H1 (cell line): Measurements from ENCODE around the gene SBF2. TPM values are rescaled to one million over a fixed set of nuclear protein-coding genes. Genes with fewer than 3 reads are reported as not detected.

Experiments used
- CTCF ChIA-PET: fragments of 300-600 bp; sonication (Branson Sonifier 250); formaldehyde crosslinking; loops from one replicate; lab custom pipeline; 2021; ENCODE audit not compliant: partially characterized antibody; lab: Charles Lee
- POLR2A ChIA-PET: fragments of 300-600 bp; sonication (Branson Sonifier 250); formaldehyde crosslinking; loops from one replicate; lab custom pipeline; 2021; ENCODE audit warnings: inconsistent platforms; ENCODE audit not compliant: partially characterized antibody; lab: Charles Lee
- DNase-seq, 2 experiments: peaks; one replicate each; pipeline versions ENCODE4 v3.0.0 to v3.0.0-alpha.2; 2010 to 2022; ENCODE audit warnings: low spot score in 2 of 2, low read depth in 1 of 2, mixed read lengths in 1 of 2
- FAIRE-seq: peaks from 2 replicates; lab custom pipeline; 2011; peaks lifted over from hg19 to GRCh38; lab: Jason Lieb, UNC
- H2AFZ ChIP-seq: 2 replicates; pipeline ENCODE4 v1.8.1; 2012; ENCODE audit warnings: low read length, inconsistent platforms
- H2AK5ac ChIP-seq: 2 replicates; pipeline ENCODE4 v1.6.1; 2013; ENCODE audit warnings: low read depth, low read length
- H2BK120ac ChIP-seq: replicated peaks from 2 replicates; pipeline ENCODE3; 2013; ENCODE audit warnings: low read depth, low read length, inconsistent platforms
- H2BK12ac ChIP-seq: 2 replicates; pipeline ENCODE4 v1.6.1; 2013; ENCODE audit warnings: low read depth, low read length
- H2BK15ac ChIP-seq: 2 replicates; pipeline ENCODE4 v1.6.1; 2013; ENCODE audit warnings: low read length
- H2BK20ac ChIP-seq: 2 replicates; pipeline ENCODE4 v1.6.1; 2013; ENCODE audit warnings: low read length
- H2BK5ac ChIP-seq: 2 replicates; pipeline ENCODE4 v1.6.1; 2013; ENCODE audit warnings: low read depth, low read length
- H3K14ac ChIP-seq: 2 replicates; pipeline ENCODE4 v1.6.1; 2013; ENCODE audit warnings: inconsistent platforms; ENCODE audit not compliant: insufficient read length
- H3K18ac ChIP-seq: 2 replicates; pipeline ENCODE4 v1.6.1; 2013; ENCODE audit warnings: low read length; ENCODE audit errors: extremely low read depth
- H3K23ac ChIP-seq: 2 replicates; pipeline ENCODE4 v1.6.1; 2013; ENCODE audit warnings: inconsistent platforms; ENCODE audit not compliant: insufficient read length
- H3K23me2 ChIP-seq: 2 replicates; pipeline ENCODE4 v1.6.1; 2013; ENCODE audit warnings: low read depth, low read length
- H3K27ac ChIP-seq: 2 replicates; pipeline ENCODE4 v1.6.1; 2011; ENCODE audit warnings: low read depth, low read length, inconsistent platforms
- H3K27me3 ChIP-seq, 4 experiments: replicated peaks in 1 of 4; 1 replicate in 1 of 4; 2 replicates in 3 of 4; pipeline versions ENCODE4 v1.6.1 to v1.8.1; 2011 to 2013; ENCODE audit warnings: low read length in 3 of 4, mild to moderate bottlenecking in 3 of 4, inconsistent platforms in 2 of 4, mixed read lengths in 2 of 4, moderate library complexity in 1 of 4; ENCODE audit not compliant: control insufficient read depth in 3 of 4, insufficient read depth in 3 of 4; ENCODE audit errors: extremely low read depth in 1 of 4
- H3K36me3 ChIP-seq, 4 experiments: 2 replicates each; pipeline versions ENCODE4 v1.6.1 to v1.8.1; 2011 to 2013; ENCODE audit warnings: mild to moderate bottlenecking in 4 of 4, low read length in 3 of 4, moderate library complexity in 2 of 4, control low read depth in 1 of 4, inconsistent platforms in 1 of 4; ENCODE audit not compliant: insufficient read depth in 4 of 4, control insufficient read depth in 2 of 4
- H3K4ac ChIP-seq: replicated peaks from 2 replicates; pipeline ENCODE3; 2013; ENCODE audit warnings: low read length, low read depth, mixed read lengths, inconsistent platforms; ENCODE audit not compliant: insufficient read length
- H3K4me1 ChIP-seq, 4 experiments: replicated peaks in 1 of 4; 1 replicate in 1 of 4; 2 replicates in 3 of 4; pipeline versions ENCODE4 v1.6.1 to v1.8.1; 2011 to 2013; ENCODE audit warnings: low read length in 3 of 4, inconsistent platforms in 2 of 4, mixed read lengths in 1 of 4; ENCODE audit not compliant: insufficient read depth in 4 of 4, control insufficient read depth in 3 of 4
- H3K4me2 ChIP-seq, 2 experiments: 2 replicates each; pipeline versions ENCODE4 v1.6.1 to v1.8.1; 2011 to 2013; ENCODE audit warnings: low read depth in 2 of 2, low read length in 2 of 2, control low read depth in 1 of 2, inconsistent platforms in 1 of 2, mild to moderate bottlenecking in 1 of 2; ENCODE audit not compliant: insufficient read depth in 1 of 2
- H3K4me3 ChIP-seq, 4 experiments: fragments of 200-600, 300-600 bp in 1 of 4; sonication (generic), shearing (Covaris generic), sonication (Bioruptor Twin) in 1 of 4; 2 replicates each; pipeline versions ENCODE4 v1.5.1 to v1.8.1; 2011 to 2016; ENCODE audit warnings: low read length in 4 of 4, low read depth in 3 of 4, control low read depth in 2 of 4, inconsistent platforms in 2 of 4, mild to moderate bottlenecking in 2 of 4, mixed read lengths in 1 of 4, moderate library complexity in 1 of 4; ENCODE audit not compliant: insufficient read depth in 2 of 4; ENCODE audit errors: extremely low read depth in 1 of 4
- H3K56ac ChIP-seq: replicated peaks from 2 replicates; pipeline ENCODE3; 2013; ENCODE audit warnings: low read depth, mild to moderate bottlenecking, mixed read lengths, low read length, inconsistent platforms; ENCODE audit not compliant: insufficient read length
- H3K79me1 ChIP-seq: 2 replicates; pipeline ENCODE4 v1.6.1; 2013; ENCODE audit warnings: low read depth, low read length, control low read depth
- H3K79me2 ChIP-seq, 2 experiments: 2 replicates each; pipeline versions ENCODE4 v1.6.1 to v1.8.1; 2012 to 2013; ENCODE audit warnings: low read length in 2 of 2, mild to moderate bottlenecking in 2 of 2, inconsistent platforms in 1 of 2; ENCODE audit not compliant: insufficient read depth in 2 of 2, control insufficient read depth in 1 of 2
- H3K9ac ChIP-seq, 4 experiments: replicated peaks in 1 of 4; 1 replicate in 1 of 4; 2 replicates in 3 of 4; pipeline versions ENCODE4 v1.6.1 to v1.8.1; 2011 to 2013; ENCODE audit warnings: low read depth in 3 of 4, low read length in 3 of 4, control low read depth in 2 of 4, mild to moderate bottlenecking in 2 of 4, moderate library complexity in 2 of 4, inconsistent platforms in 1 of 4; ENCODE audit errors: extremely low read depth in 1 of 4
- H3K9me3 ChIP-seq, 2 experiments: 2 replicates each; pipeline versions ENCODE4 v1.6.1 to v1.8.1; 2012 to 2013; ENCODE audit warnings: mild to moderate bottlenecking in 2 of 2, moderate library complexity in 2 of 2, control low read depth in 1 of 2, inconsistent platforms in 1 of 2, low read depth in 1 of 2, low read length in 1 of 2, mixed read lengths in 1 of 2; ENCODE audit not compliant: insufficient read depth in 2 of 2
- H4K20me1 ChIP-seq, 2 experiments: replicated peaks in 1 of 2; 2 replicates each; pipeline versions ENCODE3 to v1.8.1; 2011 to 2013; ENCODE audit warnings: inconsistent platforms in 2 of 2, low read length in 2 of 2, mild to moderate bottlenecking in 1 of 2; ENCODE audit not compliant: insufficient read depth in 2 of 2, control insufficient read depth in 1 of 2
- H4K5ac ChIP-seq: 2 replicates; pipeline ENCODE4 v1.6.1; 2013; ENCODE audit warnings: low read length, low read depth, mixed read lengths, inconsistent platforms; ENCODE audit not compliant: insufficient read length
- H4K8ac ChIP-seq: 2 replicates; pipeline ENCODE4 v1.8.0; 2013; ENCODE audit warnings: mild to moderate bottlenecking, moderate library complexity, low read length, inconsistent platforms; ENCODE audit not compliant: insufficient read depth; ENCODE audit errors: extremely low read depth
- H4K91ac ChIP-seq: replicated peaks from 2 replicates; pipeline ENCODE3; 2013; ENCODE audit warnings: low read length, mixed read lengths, inconsistent platforms; ENCODE audit not compliant: insufficient read length
- BACH1 ChIP-seq: IDR thresholded peaks from 2 replicates; pipeline ENCODE4 v1.6.1; 2012; ENCODE audit warnings: low read length, improper control_type of control experiment
- CBX5 ChIP-seq: fragments of 300-800, 300-1000 bp; sonication (generic); IDR thresholded peaks from 2 replicates; pipeline ENCODE4 v1.7.1; 2016; ENCODE audit warnings: antibody characterized with exemption, low read length, low read depth
- CEBPB ChIP-seq: IDR thresholded peaks from 2 replicates; pipeline ENCODE4 v1.6.1; 2012; ENCODE audit warnings: low read depth, low read length
- CTBP2 ChIP-seq: IDR thresholded peaks from 2 replicates; pipeline ENCODE4 v1.7.0; 2011; ENCODE audit warnings: borderline replicate concordance, mild to moderate bottlenecking, moderate library complexity, mixed read lengths, low read length; ENCODE audit not compliant: insufficient read depth, insufficient read length
- EZH2 ChIP-seq: fragments of 200-600 bp; sonication (generic); IDR thresholded peaks from 2 replicates; pipeline ENCODE4 v1.7.1; 2012; ENCODE audit warnings: low read depth, mild to moderate bottlenecking, moderate library complexity, low read length, inconsistent platforms; ENCODE audit not compliant: severe bottlenecking
- GTF2F1 ChIP-seq: IDR thresholded peaks from 2 replicates; pipeline ENCODE4 v1.6.1; 2012; ENCODE audit warnings: low read depth, low read length, improper control_type of control experiment, borderline replicate concordance
- NANOG ChIP-seq: IDR thresholded peaks from 2 replicates; pipeline ENCODE4 v1.6.1; 2011; ENCODE audit warnings: low read length, low read depth, mild to moderate bottlenecking, inconsistent platforms; ENCODE audit not compliant: insufficient read depth, poor library complexity, severe bottlenecking
- NRF1 ChIP-seq: IDR thresholded peaks from 2 replicates; pipeline ENCODE4 v1.6.1; 2011; ENCODE audit warnings: mild to moderate bottlenecking, low read depth, low read length, improper control_type of control experiment
- RBBP5 ChIP-seq: IDR thresholded peaks from 2 replicates; pipeline ENCODE4 v1.7.1; 2012; ENCODE audit warnings: low read depth, mild to moderate bottlenecking, inconsistent platforms, low read length, moderate library complexity, borderline replicate concordance
- RFX5 ChIP-seq: IDR thresholded peaks from 2 replicates; pipeline ENCODE4 v1.6.1; 2011; ENCODE audit warnings: low read depth, low read length, improper control_type of control experiment, borderline replicate concordance
- SP1 ChIP-seq: IDR thresholded peaks from 2 replicates; pipeline ENCODE4 v1.6.1; 2011; ENCODE audit warnings: low read depth, low read length
- ZNF274 ChIP-seq: IDR thresholded peaks from 2 replicates; pipeline ENCODE4 v1.7.0; 2012; ENCODE audit warnings: low read length, borderline replicate concordance; ENCODE audit errors: extremely low read depth
- WGBS, 2 experiments: shearing (Covaris generic) in 1 of 2; methylation state at CpG; one replicate each; pipeline versions ENCODE4 v1.1.6 to v1.1.7; 2013 to 2015; ENCODE audit warnings: low lambda C conversion rate in 2 of 2, mixed read lengths in 2 of 2, inconsistent platforms in 1 of 2, low coverage in 1 of 2, missing lambda C conversion rate in 1 of 2; ENCODE audit not compliant: insufficient replicate concordance in 2 of 2, insufficient coverage in 1 of 2, insufficient read length in 1 of 2; ENCODE audit errors: extremely low coverage in 1 of 2, missing lambda C conversion rate in 1 of 2; 5-methylcytosine and 5-hydroxymethylcytosine counted together
- polyA plus RNA-seq, 7 experiments: library from polyadenylated mRNA; depleted of rRNA in 3 of 7; stranded (reverse) in 5 of 7; unstranded in 2 of 7; fragments of >200 nt in 5 of 7; fragments of 200-250 nt in 2 of 7; gene quantifications; 1 replicate in 5 of 7; 2 replicates in 1 of 7; 4 replicates in 1 of 7; pipeline versions ENCODE4 v1.2.1 to v1.2.3, GENCODE V29; 2011 to 2013; ENCODE audit warnings: missing spikeins in 2 of 7, mixed read lengths in 2 of 7
- total RNA-seq: library from RNA; stranded (reverse); fragmentation: NEBNext Ultra II Directional; extraction: Animal tissue kit (Norgen Biotek cat#: 25700); gene quantifications from 2 replicates; pipeline ENCODE4 v1.2.1, GENCODE V29; 2021

The SBF2 gene
- total and polyA plus RNA-seq, 2 of the 8 experiments (the other 6 are each of a cell fraction or from before 2014, with no cell fraction given), result 36.7 to 50.5 TPM

DNA sequence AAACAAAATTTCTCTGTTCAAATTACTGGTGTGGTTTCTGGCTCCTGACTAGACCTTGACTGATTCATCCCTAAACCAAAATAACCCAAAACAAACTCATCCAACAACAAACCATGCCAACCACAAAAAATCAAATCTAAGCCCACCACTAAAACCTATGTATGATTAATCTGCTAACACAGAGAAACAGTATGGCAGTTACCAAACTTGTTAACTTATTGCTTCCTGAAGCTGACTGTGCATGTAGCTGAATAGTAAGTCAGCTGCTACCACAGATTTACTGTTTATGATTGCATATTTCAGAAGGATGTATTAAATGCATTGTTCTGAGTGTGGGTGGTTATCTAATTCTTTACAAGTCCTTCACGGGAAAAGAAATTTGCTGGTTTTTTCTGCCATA lies 399.0 kb downstream of the SBF2 start:
- Histone ChIP-seq H3K9ac (no peak overlapping the region), H3K4me2 (no peak overlapping the region), H2BK20ac (no peak overlapping the region), H3K79me1 (no peaks in the 10 kb centered on the region), H4K20me1 (no peaks in the 10 kb centered on the region), H3K27me3 (no peaks in the 10 kb centered on the region), H3K14ac (no peak overlapping the region), H2BK12ac (no peak overlapping the region), H2BK120ac (no peak overlapping the region), H4K91ac (no peak overlapping the region), H2AFZ (no peak overlapping the region), H3K4ac (no peak overlapping the region), H2BK15ac (no peak overlapping the region), H3K9me3 (no peaks in the 10 kb centered on the region; a peak in 1 of 4 replicates), H4K5ac (no peak overlapping the region), H3K36me3 (peaks cover 0 to 4% (median 2%) of the 10 kb centered on the region in 4 experiments; a peak in 2 of 8 replicates), H3K18ac (no peak overlapping the region), H3K56ac (no peak overlapping the region), H3K23ac (no peak overlapping the region), H4K8ac (no peak overlapping the region), H2AK5ac (no peak overlapping the region), H3K27ac (no peak overlapping the region), H2BK5ac (no peak overlapping the region)
- ChIA-PET POLR2A (no interaction called here), CTCF (interaction anchor here (1.2 to 1.6 kb wide), 2 partner anchors 9 to 83 kb away, joined by 3 to 5 read pairs; no protein-coding TSS in a partner anchor)
- no peak for FAIRE-seq
- TF ChIP-seq NANOG (no peak), BACH1 (no peak), GTF2F1 (no peak), RFX5 (no peak), RBBP5 (no peak), SP1 (no peak), CBX5 (no peak), NRF1 (no peak), CEBPB (no peak), EZH2 (no peak), ZNF274 (no peak), CTBP2 (no peak)
- TF ChIP-seq, all 59 proteins: peak for 0
- no peak for DNase-seq
- no peaks in the 10 kb centered on the region for H3K23me2 ChIP-seq
- no peaks in the 10 kb centered on the region for H3K79me2 ChIP-seq
- peaks cover 0 to 4% (median 2%) of the 10 kb centered on the region in 4 experiments; a peak in 3 of 7 replicates for H3K4me1 ChIP-seq
- WGBS, 2 experiments, result 100% methylated on average over 1 of the region's 1 CpG; no CpG with 5 or more reads in 1 of the 2 experiments
- no peak overlapping the region for H3K4me3 ChIP-seq
